PFSK-1 (cell line): ENCODE measurements around the gene PCARE.

ENCODE experiments used
- POLR2AphosphoS5 ChIP-seq: IDR thresholded peaks from 2 replicates; pipeline ENCODE4 v1.6.1; 2012; ENCODE audit warnings: low read depth, mild to moderate bottlenecking, control low read depth, low read length, moderate library complexity
- REST ChIP-seq, 2 experiments: IDR thresholded peaks; 2 replicates each; pipeline versions ENCODE4 v1.6.1 to v1.8.0; 2011 to 2012; ENCODE audit warnings: low read depth in 2 of 2, low read length in 2 of 2, control low read depth in 1 of 2, inconsistent platforms in 1 of 2, mild to moderate bottlenecking in 1 of 2, moderate library complexity in 1 of 2; ENCODE audit not compliant: insufficient read depth in 1 of 2

- TF ChIP-seq POLR2AphosphoS5, result no peak
- TF ChIP-seq REST (IDR thresholded peaks at IDR 0.05; ENCODE audit: insufficient read depth in 1 of 2, low read depth in 2 of 2, low read length in 2 of 2), result no peak
Observed at GRCh38 chr2:29053223-29053622, 21.1 kb downstream of the PCARE start.
